A549 (cell line): ENCODE measurements around the gene TBCCD1. TPM values are rescaled to one million over a fixed set of nuclear protein-coding genes. Genes with fewer than 3 reads are reported as not detected.
A peak's percentile ranks its signal among the peaks of the same experiment; 100 is the strongest.

Experiments
- ATAC-seq, 2 experiments: fragments of 200-7000 bp in 1 of 2; fragments of >200 bp in 1 of 2; cut with Nextera tagmentation in 1 of 2; cut with Tn5 transposase in 1 of 2; 3 replicates each; pipeline versions ENCODE4 v1.8.0 to v1.9.1; 2018 to 2020; ENCODE audit warnings: mild to moderate bottlenecking in 1 of 2, moderate library complexity in 1 of 2
- CTCF ChIA-PET: fragments of 300-600 bp; sonication (Branson Sonifier 250); formaldehyde crosslinking; extraction: SDS; loops from one replicate; lab custom pipeline; 2021; ENCODE audit warnings: antibody characterized with exemption, inconsistent platforms; lab: Yijun Ruan, JAX
- POLR2A ChIA-PET: fragments of 350-600 bp; formaldehyde crosslinking; extraction: SDS; loops from one replicate; lab custom pipeline; 2021; ENCODE audit warnings: antibody characterized with exemption, inconsistent platforms; lab: Yijun Ruan, JAX
- DNase-seq, 2 experiments: peaks; one replicate each; pipeline versions ENCODE4 v3.0.0 to v3.0.0-alpha.2; 2011 to 2016; ENCODE audit warnings: low read depth in 1 of 2, low spot score in 1 of 2
- FAIRE-seq: peaks from 2 replicates; lab custom pipeline; 2011; peaks lifted over from hg19 to GRCh38; lab: Jason Lieb, UNC
- H3K27ac ChIP-seq, 2 experiments: fragments of >200 bp; sonication (Bioruptor Twin); formaldehyde crosslinking; 3 replicates each; pipeline ENCODE4 v1.5.1; 2016 to 2017
- H3K4me1 ChIP-seq: fragments of >200 bp; sonication (Bioruptor Twin); formaldehyde crosslinking; 3 replicates; pipeline ENCODE4 v1.6.1; 2016
- H3K4me2 ChIP-seq: fragments of >200 bp; sonication (Bioruptor Twin); formaldehyde crosslinking; 3 replicates; pipeline ENCODE4 v1.6.1; 2016
- H3K4me3 ChIP-seq: fragments of >200 bp; sonication (Bioruptor Twin); formaldehyde crosslinking; 3 replicates; pipeline ENCODE4 v1.5.1; 2016
- H3K9me3 ChIP-seq: fragments of >200 bp; sonication (Bioruptor Twin); formaldehyde crosslinking; 3 replicates; pipeline ENCODE4 v1.6.1; 2016
- CEBPB ChIP-seq, 2 experiments: fragments of >200 bp in 1 of 2; sonication (Bioruptor Twin) in 1 of 2; formaldehyde crosslinking in 1 of 2; IDR thresholded peaks; 2 replicates each; pipeline ENCODE4 v1.6.1; 2012 to 2016
- EHF ChIP-seq: fragments of 250-450 bp; sonication (Bioruptor Pico); IDR thresholded peaks from 2 replicates; pipeline ENCODE4 v1.5.0; 2020; ENCODE audit warnings: mild to moderate bottlenecking
- EHMT2 ChIP-seq: fragments of 200-600 bp; sonication (generic); IDR thresholded peaks from 2 replicates; pipeline ENCODE4 v1.6.1; 2016; ENCODE audit warnings: antibody characterized with exemption, low read depth, mild to moderate bottlenecking, moderate library complexity
- HOXB5 ChIP-seq: fragments of 250-450 bp; sonication (Bioruptor Pico); IDR thresholded peaks from 2 replicates; pipeline ENCODE4 v1.5.0; 2020; ENCODE audit warnings: mild to moderate bottlenecking, moderate library complexity
- JUN ChIP-seq, 2 experiments: fragments of >200 bp; sonication (Bioruptor Twin); formaldehyde crosslinking; IDR thresholded peaks; 2 replicates in 1 of 2; 3 replicates in 1 of 2; pipeline ENCODE4 v1.6.1; 2016 to 2017
- KDM5A ChIP-seq: fragments of 200-600 bp; sonication (generic); IDR thresholded peaks from 2 replicates; pipeline ENCODE4 v1.6.1; 2016; ENCODE audit warnings: antibody characterized with exemption, mild to moderate bottlenecking
- MAZ ChIP-seq: fragments of 150-350 bp; IDR thresholded peaks from 2 replicates; pipeline ENCODE4 v1.6.1; 2014; ENCODE audit warnings: antibody characterized with exemption, low read depth, low read length, borderline replicate concordance
- MYC ChIP-seq: IDR thresholded peaks from 2 replicates; pipeline ENCODE4 v1.6.1; 2012; ENCODE audit warnings: mild to moderate bottlenecking, inconsistent platforms, low read length, improper control_type of control experiment, borderline replicate concordance
- NR3C1 ChIP-seq: fragments of >200 bp; sonication (Bioruptor Twin); formaldehyde crosslinking; IDR thresholded peaks from 3 replicates; pipeline ENCODE4 v1.6.1; 2017
- POLR2A ChIP-seq: IDR thresholded peaks from 2 replicates; pipeline ENCODE4 v1.6.1; 2012; ENCODE audit warnings: mild to moderate bottlenecking, low read length
- RAD21 ChIP-seq, 2 experiments: fragments of >200 bp in 1 of 2; sonication (Bioruptor Twin) in 1 of 2; formaldehyde crosslinking in 1 of 2; IDR thresholded peaks in 1 of 2; conservative IDR thresholded peaks in 1 of 2; 2 replicates in 1 of 2; 3 replicates in 1 of 2; pipeline ENCODE4 v1.6.1; 2012 to 2018; ENCODE audit warnings: inconsistent platforms in 1 of 2
- RARB ChIP-seq: fragments of 250-450 bp; sonication (Bioruptor Pico); IDR thresholded peaks from 2 replicates; pipeline ENCODE4 v1.8.0; 2021; ENCODE audit warnings: mild to moderate bottlenecking, moderate library complexity
- RCOR1 ChIP-seq: fragments of 150-350 bp; IDR thresholded peaks from 2 replicates; pipeline ENCODE4 v1.6.1; 2014; ENCODE audit warnings: antibody characterized with exemption, low read length, low read depth
- RNF2 ChIP-seq: fragments of 200-600 bp; sonication (generic); IDR thresholded peaks from 2 replicates; pipeline ENCODE4 v1.6.1; 2016; ENCODE audit warnings: low read depth, mild to moderate bottlenecking, antibody characterized with exemption, moderate library complexity, borderline replicate concordance
- TP53 ChIP-seq: fragments of 250-450 bp; sonication (Bioruptor Pico); IDR thresholded peaks from 2 replicates; pipeline ENCODE4 v1.5.0; 2021; ENCODE audit warnings: mild to moderate bottlenecking, moderate library complexity
- ZC3H11A ChIP-seq: fragments of 450-650 bp; IDR thresholded peaks from 2 replicates; pipeline ENCODE4 v1.6.1; 2014; ENCODE audit warnings: antibody characterized with exemption, mild to moderate bottlenecking
- WGBS: methylation state at CpG from one replicate; pipeline ENCODE4 v1.1.6; 2017; ENCODE audit errors: missing lambda C conversion rate; 5-methylcytosine and 5-hydroxymethylcytosine counted together
- polyA plus RNA-seq, 4 experiments: library from polyadenylated mRNA; depleted of rRNA in 3 of 4; stranded (reverse); fragments of >200 nt; fragmentation: RNase III in 1 of 4; extraction: RNeasy Plus Mini Kit Qiagen cat#74134 plus additional on column Dnase treatment in 1 of 4; gene quantifications; 2 replicates in 3 of 4; 3 replicates in 1 of 4; pipeline ENCODE4 v1.2.3, GENCODE V29; 2011 to 2017
- TF ChIP-seq, protein P1 (sequence below): IDR thresholded peaks from 2 replicates; pipeline ENCODE4 v1.6.1; 2012
- TF ChIP-seq, protein P2 (sequence below): fragments of 450-650 bp; IDR thresholded peaks from 2 replicates; pipeline ENCODE4 v1.6.1; 2014; ENCODE audit warnings: antibody characterized with exemption
- TF ChIP-seq, protein P3 (sequence below): IDR thresholded peaks from 2 replicates; pipeline ENCODE4 v1.6.1; 2012; ENCODE audit warnings: low read depth, borderline replicate concordance
- TF ChIP-seq, protein P4 (sequence below): fragments of 200-600 bp; sonication (generic); IDR thresholded peaks from 2 replicates; pipeline ENCODE4 v1.6.1; 2016; ENCODE audit warnings: antibody characterized with exemption, mild to moderate bottlenecking, moderate library complexity

The TBCCD1 gene
- polyA plus RNA-seq, 2 of the 4 experiments (the other 2 are of a cell fraction): 5.8 to 11.4 TPM

DNA sequence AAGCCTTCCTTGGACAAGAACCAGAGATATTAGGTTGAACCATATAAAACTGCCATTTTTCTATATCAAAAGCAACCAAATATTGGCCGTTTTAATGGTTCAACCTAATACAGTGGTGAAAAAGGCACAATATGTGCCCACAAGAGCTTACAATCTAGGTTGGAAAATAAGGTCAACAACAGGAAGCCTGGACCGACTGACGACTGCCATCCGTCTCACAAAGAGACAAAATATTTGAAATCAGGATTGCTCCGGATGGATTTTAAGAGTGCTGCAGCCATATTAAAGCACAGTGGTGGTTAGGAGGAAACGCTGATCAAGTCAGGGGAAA lies 47.1 kb upstream of the TBCCD1 start:
- TF ChIP-seq RARB (no peak), EHF (CRISPR knock-in tag) (no peak), MAZ (no peak), NR3C1 (no peak), RNF2 (no peak), EHMT2 (no peak)
- TF ChIP-seq, protein P1, sequence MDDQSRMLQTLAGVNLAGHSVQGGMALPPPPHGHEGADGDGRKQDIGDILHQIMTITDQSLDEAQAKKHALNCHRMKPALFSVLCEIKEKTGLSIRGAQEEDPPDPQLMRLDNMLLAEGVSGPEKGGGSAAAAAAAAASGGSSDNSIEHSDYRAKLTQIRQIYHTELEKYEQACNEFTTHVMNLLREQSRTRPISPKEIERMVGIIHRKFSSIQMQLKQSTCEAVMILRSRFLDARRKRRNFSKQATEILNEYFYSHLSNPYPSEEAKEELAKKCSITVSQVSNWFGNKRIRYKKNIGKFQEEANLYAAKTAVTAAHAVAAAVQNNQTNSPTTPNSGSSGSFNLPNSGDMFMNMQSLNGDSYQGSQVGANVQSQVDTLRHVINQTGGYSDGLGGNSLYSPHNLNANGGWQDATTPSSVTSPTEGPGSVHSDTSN: no peak
- TF ChIP-seq, protein P2, sequence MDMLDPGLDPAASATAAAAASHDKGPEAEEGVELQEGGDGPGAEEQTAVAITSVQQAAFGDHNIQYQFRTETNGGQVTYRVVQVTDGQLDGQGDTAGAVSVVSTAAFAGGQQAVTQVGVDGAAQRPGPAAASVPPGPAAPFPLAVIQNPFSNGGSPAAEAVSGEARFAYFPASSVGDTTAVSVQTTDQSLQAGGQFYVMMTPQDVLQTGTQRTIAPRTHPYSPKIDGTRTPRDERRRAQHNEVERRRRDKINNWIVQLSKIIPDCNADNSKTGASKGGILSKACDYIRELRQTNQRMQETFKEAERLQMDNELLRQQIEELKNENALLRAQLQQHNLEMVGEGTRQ: no peak
- ChIA-PET POLR2A (interaction anchor here (0.6 kb wide), 2 partner anchors 169 to 170 kb away, joined by 3 read pairs; partner anchors contain the start of gene EIF4A2), CTCF (interaction anchor here (0.7 to 5.5 kb wide), 38 partner anchors 7 to 671 kb away, joined by 3 to 62 read pairs (median 5); partner anchors contain the start of genes DNAJB11, FETUB and TBCCD1)
- H3K9me3 ChIP-seq: no peaks in the 10 kb centered on the region
- no peak overlapping the region for H3K4me3 ChIP-seq
- H3K4me1 ChIP-seq: peaks cover 8% of the 10 kb centered on the region
- H3K4me2 ChIP-seq: no peak overlapping the region
- 50% methylated on average over 6 of the region's 6 CpGs for WGBS
- DNase-seq (no peak), ATAC-seq (no peak), FAIRE-seq (no peak)
- H3K27ac ChIP-seq: peak overlapping the region in 1 of 2 experiments; percentile 53; a peak in 2 of 6 replicates

DNA sequence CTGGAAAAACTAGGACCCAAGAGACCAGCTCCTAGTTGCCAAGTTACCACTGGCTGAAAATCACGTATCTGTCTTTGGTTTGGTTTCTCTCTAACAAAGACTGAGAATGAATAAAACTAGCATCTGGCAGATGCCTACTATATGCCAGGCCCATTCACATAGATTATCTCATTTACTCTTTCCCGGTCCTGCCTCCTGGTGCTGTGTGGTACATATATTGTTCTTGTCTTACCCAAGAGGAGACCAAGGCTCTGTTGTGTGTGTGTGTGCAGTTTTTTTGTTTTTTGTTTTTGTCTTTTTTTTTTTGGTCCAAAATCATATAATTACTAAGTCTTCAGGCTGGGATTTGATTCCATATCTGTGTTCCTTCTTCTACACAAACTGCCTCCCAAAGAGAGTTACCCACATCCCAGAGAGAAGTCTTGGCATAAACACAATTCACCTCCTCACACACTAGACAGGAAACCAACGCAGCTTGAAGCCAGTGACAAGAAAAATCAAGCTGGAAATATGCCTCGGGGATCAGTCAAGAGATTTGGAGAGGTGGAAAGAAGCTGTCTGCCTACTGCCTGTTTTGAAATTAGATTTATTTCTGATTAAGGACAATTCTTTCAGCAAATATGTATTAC lies 46.6 kb upstream of the TBCCD1 start:
- Histone ChIP-seq H3K9me3 (no peaks in the 10 kb centered on the region), H3K4me3 (no peak overlapping the region), H3K4me1 (peaks cover 8% of the 10 kb centered on the region), H3K27ac (no peak overlapping the region), H3K4me2 (no peak overlapping the region)
- FAIRE-seq (no peak), ATAC-seq (no peak), DNase-seq (no peak)
- ChIA-PET POLR2A (interaction anchor here (0.6 kb wide), 1 partner anchor 170 kb away, joined by 3 read pairs; no protein-coding TSS in a partner anchor), CTCF (interaction anchor here (0.6 to 5.5 kb wide), 16 partner anchors 10 to 737 kb away, joined by 3 to 62 read pairs (median 8); partner anchors contain the start of genes DNAJB11, FETUB and TBCCD1)
- TF ChIP-seq, protein P1: no peak
- TF ChIP-seq TP53 (CRISPR knock-in tag) (no peak), POLR2A (no peak), RAD21 (conservative IDR thresholded peaks at IDR 0.05 in 1 of 2, IDR thresholded peaks at IDR 0.05 in 1 of 2) (no peak)
- TF ChIP-seq, protein P3, sequence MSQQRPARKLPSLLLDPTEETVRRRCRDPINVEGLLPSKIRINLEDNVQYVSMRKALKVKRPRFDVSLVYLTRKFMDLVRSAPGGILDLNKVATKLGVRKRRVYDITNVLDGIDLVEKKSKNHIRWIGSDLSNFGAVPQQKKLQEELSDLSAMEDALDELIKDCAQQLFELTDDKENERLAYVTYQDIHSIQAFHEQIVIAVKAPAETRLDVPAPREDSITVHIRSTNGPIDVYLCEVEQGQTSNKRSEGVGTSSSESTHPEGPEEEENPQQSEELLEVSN: no peak
- 54% methylated on average over 4 of the region's 4 CpGs for WGBS

DNA sequence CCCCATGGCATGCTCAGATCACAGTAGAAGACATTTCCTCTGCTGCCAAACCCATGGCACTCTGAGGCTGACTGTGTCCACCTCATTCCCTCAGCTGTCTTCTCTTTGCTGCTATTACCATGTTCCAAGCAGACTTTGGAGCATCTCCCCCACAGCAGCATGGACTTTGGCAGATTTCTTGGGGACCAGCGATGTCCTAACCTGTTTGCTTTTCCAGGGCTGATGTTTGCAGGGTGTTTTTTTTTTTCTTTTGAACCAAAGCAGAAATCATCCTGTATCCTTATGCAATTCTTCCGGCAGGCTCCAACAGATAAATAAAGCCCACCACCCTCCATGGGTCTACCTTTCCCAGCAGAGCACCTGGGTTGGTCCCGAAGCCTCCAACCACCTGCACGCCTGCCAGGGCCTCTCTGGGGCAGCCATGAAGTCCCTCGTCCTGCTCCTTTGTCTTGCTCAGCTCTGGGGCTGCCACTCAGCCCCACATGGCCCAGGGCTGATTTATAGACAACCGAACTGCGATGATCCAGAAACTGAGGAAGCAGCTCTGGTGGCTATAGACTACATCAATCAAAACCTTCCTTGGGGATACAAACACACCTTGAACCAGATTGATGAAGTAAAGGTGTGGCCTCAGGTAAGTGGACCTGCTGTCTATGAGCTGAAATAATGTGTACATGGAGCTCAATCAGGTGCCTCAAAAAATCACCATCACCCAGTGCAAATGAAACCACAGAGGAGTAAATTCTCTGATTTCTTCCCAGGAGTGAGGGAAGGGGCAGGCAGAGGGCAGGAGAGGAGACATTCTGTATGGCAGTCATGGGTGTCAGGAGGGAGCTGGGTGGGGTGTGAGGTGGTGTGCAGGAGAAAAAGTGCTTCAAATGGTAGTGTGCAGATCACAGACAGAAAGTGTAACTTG lies 45.8 kb upstream of the TBCCD1 start, which contains the start of gene AHSG:
TSS of gene AHSG (plus strand) at position 340 of the 916 bp plus-strand sequence. CDS start at position 422, 82 bp downstream.
- POLR2A ChIA-PET: no interaction called here
- no peaks in the 10 kb centered on the region for H3K9me3 ChIP-seq
- H3K27ac ChIP-seq: no peak within 1 kb of the TSS
- ATAC-seq (no peak), FAIRE-seq (no peak), DNase-seq (no peak)
- peaks cover 8% of the 10 kb centered on the region for H3K4me1 ChIP-seq
- H3K4me2 ChIP-seq: no peak within 1 kb of the TSS
- no peak within 1 kb of the TSS for H3K4me3 ChIP-seq
- CTCF ChIA-PET: interaction anchor here (0.6 to 5.5 kb wide), 6 partner anchors 17 to 736 kb away, joined by 3 to 51 read pairs (median 20); partner anchors contain the start of genes DNAJB11 and TBCCD1
- WGBS: 45% methylated on average over 5 of the region's 7 CpGs
- TF ChIP-seq KDM5A (no peak), RAD21 (conservative IDR thresholded peaks at IDR 0.05 in 1 of 2, IDR thresholded peaks at IDR 0.05 in 1 of 2) (no peak), RCOR1 (no peak), MYC (no peak), HOXB5 (no peak), JUN (IDR thresholded peaks at IDR 0.05) (no peak), CEBPB (IDR thresholded peaks at IDR 0.05) (no peak), ZC3H11A (no peak)
- TF ChIP-seq, protein P1: no peak
- TF ChIP-seq, protein P4, sequence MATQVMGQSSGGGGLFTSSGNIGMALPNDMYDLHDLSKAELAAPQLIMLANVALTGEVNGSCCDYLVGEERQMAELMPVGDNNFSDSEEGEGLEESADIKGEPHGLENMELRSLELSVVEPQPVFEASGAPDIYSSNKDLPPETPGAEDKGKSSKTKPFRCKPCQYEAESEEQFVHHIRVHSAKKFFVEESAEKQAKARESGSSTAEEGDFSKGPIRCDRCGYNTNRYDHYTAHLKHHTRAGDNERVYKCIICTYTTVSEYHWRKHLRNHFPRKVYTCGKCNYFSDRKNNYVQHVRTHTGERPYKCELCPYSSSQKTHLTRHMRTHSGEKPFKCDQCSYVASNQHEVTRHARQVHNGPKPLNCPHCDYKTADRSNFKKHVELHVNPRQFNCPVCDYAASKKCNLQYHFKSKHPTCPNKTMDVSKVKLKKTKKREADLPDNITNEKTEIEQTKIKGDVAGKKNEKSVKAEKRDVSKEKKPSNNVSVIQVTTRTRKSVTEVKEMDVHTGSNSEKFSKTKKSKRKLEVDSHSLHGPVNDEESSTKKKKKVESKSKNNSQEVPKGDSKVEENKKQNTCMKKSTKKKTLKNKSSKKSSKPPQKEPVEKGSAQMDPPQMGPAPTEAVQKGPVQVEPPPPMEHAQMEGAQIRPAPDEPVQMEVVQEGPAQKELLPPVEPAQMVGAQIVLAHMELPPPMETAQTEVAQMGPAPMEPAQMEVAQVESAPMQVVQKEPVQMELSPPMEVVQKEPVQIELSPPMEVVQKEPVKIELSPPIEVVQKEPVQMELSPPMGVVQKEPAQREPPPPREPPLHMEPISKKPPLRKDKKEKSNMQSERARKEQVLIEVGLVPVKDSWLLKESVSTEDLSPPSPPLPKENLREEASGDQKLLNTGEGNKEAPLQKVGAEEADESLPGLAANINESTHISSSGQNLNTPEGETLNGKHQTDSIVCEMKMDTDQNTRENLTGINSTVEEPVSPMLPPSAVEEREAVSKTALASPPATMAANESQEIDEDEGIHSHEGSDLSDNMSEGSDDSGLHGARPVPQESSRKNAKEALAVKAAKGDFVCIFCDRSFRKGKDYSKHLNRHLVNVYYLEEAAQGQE: no peak
